Liver (tissue), 10 donors: ENCODE measurements around the gene ZMAT2. TPM values are rescaled to one million over a fixed set of nuclear protein-coding genes. Genes with fewer than 3 reads are reported as not detected.

Source experiments
- DNase-seq: peaks from one replicate; pipeline ENCODE4 v3.0.0-alpha.2; 2017; ENCODE audit warnings: low spot score
- H3K27ac ChIP-seq, 2 donors: one replicate each; pipeline ENCODE4 v1.7.0; 2013; ENCODE audit warnings: inconsistent platforms in 2 of 2, low read length in 2 of 2, control low read depth in 1 of 2, low read depth in 1 of 2, mild to moderate bottlenecking in 1 of 2
- H3K27me3 ChIP-seq, 4 donors: one replicate each; pipeline versions ENCODE4 v1.6.1 to v1.7.0; 2013; ENCODE audit warnings: low read length in 3 of 4, inconsistent platforms in 1 of 4, mild to moderate bottlenecking in 1 of 4, moderate library complexity in 1 of 4; ENCODE audit not compliant: control insufficient read depth in 4 of 4, insufficient read depth in 4 of 4
- H3K36me3 ChIP-seq, 4 donors: one replicate each; pipeline versions ENCODE4 v1.6.1 to v1.7.0; 2013; ENCODE audit warnings: low read length in 3 of 4, mild to moderate bottlenecking in 3 of 4, low read depth in 1 of 4, moderate library complexity in 1 of 4; ENCODE audit not compliant: control insufficient read depth in 4 of 4, insufficient read depth in 3 of 4
- H3K4me1 ChIP-seq, 4 donors: one replicate each; pipeline versions ENCODE4 v1.6.1 to v1.7.0; 2013; ENCODE audit warnings: low read length in 3 of 4, mild to moderate bottlenecking in 3 of 4, moderate library complexity in 1 of 4; ENCODE audit not compliant: control insufficient read depth in 4 of 4, insufficient read depth in 4 of 4
- H3K4me3 ChIP-seq, 3 donors: one replicate each; pipeline versions ENCODE4 v1.6.1 to v1.7.0; 2013; ENCODE audit warnings: low read length in 3 of 3, control low read depth in 1 of 3, low read depth in 1 of 3, mild to moderate bottlenecking in 1 of 3
- H3K9ac ChIP-seq, 2 donors: one replicate each; pipeline ENCODE4 v1.7.0; 2013; ENCODE audit warnings: low read length in 2 of 2, mild to moderate bottlenecking in 2 of 2, moderate library complexity in 2 of 2, control low read depth in 1 of 2, low read depth in 1 of 2
- H3K9me3 ChIP-seq, 4 donors: one replicate each; pipeline versions ENCODE4 v1.6.1 to v1.7.0; 2013; ENCODE audit warnings: low read length in 3 of 4; ENCODE audit not compliant: control insufficient read depth in 4 of 4
- FOXA1 ChIP-seq: IDR thresholded peaks from 2 replicates; pipeline ENCODE4 v1.6.1; 2016; ENCODE audit warnings: antibody characterized with exemption
- FOXA2 ChIP-seq: IDR thresholded peaks from 2 replicates; pipeline ENCODE4 v1.6.1; 2016; ENCODE audit warnings: antibody characterized with exemption
- GABPA ChIP-seq, 2 donors: IDR thresholded peaks in 1 of 2; conservative IDR thresholded peaks in 1 of 2; 2 replicates each; pipeline ENCODE4 v1.6.1; 2016; ENCODE audit warnings: antibody characterized with exemption in 2 of 2, mild to moderate bottlenecking in 1 of 2, moderate library complexity in 1 of 2
- HNF4A ChIP-seq, 2 donors: conservative IDR thresholded peaks; 2 replicates each; pipeline ENCODE4 v1.6.1; 2016; ENCODE audit warnings: antibody characterized with exemption in 2 of 2, mild to moderate bottlenecking in 2 of 2
- HNF4G ChIP-seq: IDR thresholded peaks from 2 replicates; pipeline ENCODE4 v1.6.1; 2016; ENCODE audit warnings: antibody characterized with exemption
- RAD21 ChIP-seq, 2 donors: IDR thresholded peaks; 2 replicates each; pipeline ENCODE4 v1.6.1; 2016; ENCODE audit warnings: antibody characterized with exemption in 2 of 2, mild to moderate bottlenecking in 2 of 2
- REST ChIP-seq: IDR thresholded peaks from 2 replicates; pipeline ENCODE4 v1.6.1; 2016; ENCODE audit warnings: antibody characterized with exemption, mild to moderate bottlenecking
- RXRA ChIP-seq, 2 donors: IDR thresholded peaks; 2 replicates each; pipeline ENCODE4 v1.6.1; 2017 to 2018; ENCODE audit warnings: antibody characterized with exemption in 2 of 2, mild to moderate bottlenecking in 1 of 2
- SP1 ChIP-seq: IDR thresholded peaks from 2 replicates; pipeline ENCODE4 v1.6.1; 2018; ENCODE audit warnings: antibody characterized with exemption, mild to moderate bottlenecking
- TAF1 ChIP-seq: conservative IDR thresholded peaks from 2 replicates; pipeline ENCODE4 v1.6.1; 2016; ENCODE audit warnings: antibody characterized with exemption, mild to moderate bottlenecking
- ZBTB33 ChIP-seq: IDR thresholded peaks from 2 replicates; pipeline ENCODE4 v1.6.1; 2016; ENCODE audit warnings: antibody characterized with exemption
- WGBS: extraction: QIAGEN DNeasy Blood & Tissue Kit; methylation state at CpG from one replicate; pipeline ENCODE4 v1.1.7; 2013; 5-methylcytosine and 5-hydroxymethylcytosine counted together
- polyA plus RNA-seq, 2 donors: library from polyadenylated mRNA; stranded (reverse) in 1 of 2; unstranded in 1 of 2; fragments of 200-250 nt in 1 of 2; fragments of >200 nt in 1 of 2; fragmentation: Nextera tagmentation in 1 of 2; extraction: Ambion mirVana in 1 of 2; gene quantifications; one replicate each; pipeline versions ENCODE4 v1.2.1 to v1.2.3, GENCODE V29; 2013 to 2015
- small RNA-seq: library from RNA; depleted of rRNA; stranded (forward); fragments of <200 nt; gene quantifications from one replicate; pipeline ENCODE3, GENCODE V24; 2014
- total RNA-seq, 2 donors: library from RNA; depleted of rRNA; stranded (reverse); fragments of >200 nt; gene quantifications; one replicate each; pipeline ENCODE4 v1.2.3, GENCODE V29; 2014
- TF ChIP-seq, protein P1 (sequence below): IDR thresholded peaks from 2 replicates; pipeline ENCODE4 v1.6.1; 2016; ENCODE audit warnings: antibody characterized with exemption
- TF ChIP-seq, protein P2 (sequence below): fragments of 150-350 bp; IDR thresholded peaks from 2 replicates; pipeline ENCODE4 v1.5.1; 2017; ENCODE audit warnings: improper control_type of control experiment, low read depth, low read length; ENCODE audit not compliant: missing input control
- donor health status: healthy.
- donor health status: healthy.
- donor health status: healthy.
- donor health status: healthy.
- donor health status: healthy.

Gene ZMAT2
- total and polyA plus RNA-seq, 4 donors = 14.5 to 34.3 (median 22.0) TPM

GRCh38 chr5:140753561-140753960, 53.3 kb downstream of the ZMAT2 start:
- DNase-seq = no peak
- 75% methylated on average over 5 of the region's 5 CpGs for WGBS
- Histone ChIP-seq H3K9me3 (peaks cover 10 to 59% (median 28%) of the 10 kb centered on the region in 4 donors), H3K4me1 (no peaks in the 10 kb centered on the region), H3K9ac (no peak overlapping the region), H3K36me3 (no peaks in the 10 kb centered on the region), H3K27ac (no peak overlapping the region), H3K27me3 (no peaks in the 10 kb centered on the region), H3K4me3 (peak overlapping the region in 2 of 3 donors; percentile 37 to 49)
- no peak for TF ChIP-seq SP1
- TF ChIP-seq, protein P1, sequence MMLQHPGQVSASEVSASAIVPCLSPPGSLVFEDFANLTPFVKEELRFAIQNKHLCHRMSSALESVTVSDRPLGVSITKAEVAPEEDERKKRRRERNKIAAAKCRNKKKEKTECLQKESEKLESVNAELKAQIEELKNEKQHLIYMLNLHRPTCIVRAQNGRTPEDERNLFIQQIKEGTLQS = no peak
- no peak for TF ChIP-seq HNF4A (conservative IDR thresholded peaks at IDR 0.05)
- TF ChIP-seq HNF4G = no peak
- TF ChIP-seq FOXA1 = no peak
- no peak for TF ChIP-seq REST
- no peak for TF ChIP-seq RXRA (IDR thresholded peaks at IDR 0.05)
- TF ChIP-seq TAF1 = no peak
- TF ChIP-seq GABPA (IDR thresholded peaks at IDR 0.05 in 1 of 2, conservative IDR thresholded peaks at IDR 0.05 in 1 of 2) = no peak
- no peak for TF ChIP-seq RAD21 (IDR thresholded peaks at IDR 0.05)
- no peak for TF ChIP-seq FOXA2
- TF ChIP-seq ZBTB33 = no peak
- TF ChIP-seq, protein P2, sequence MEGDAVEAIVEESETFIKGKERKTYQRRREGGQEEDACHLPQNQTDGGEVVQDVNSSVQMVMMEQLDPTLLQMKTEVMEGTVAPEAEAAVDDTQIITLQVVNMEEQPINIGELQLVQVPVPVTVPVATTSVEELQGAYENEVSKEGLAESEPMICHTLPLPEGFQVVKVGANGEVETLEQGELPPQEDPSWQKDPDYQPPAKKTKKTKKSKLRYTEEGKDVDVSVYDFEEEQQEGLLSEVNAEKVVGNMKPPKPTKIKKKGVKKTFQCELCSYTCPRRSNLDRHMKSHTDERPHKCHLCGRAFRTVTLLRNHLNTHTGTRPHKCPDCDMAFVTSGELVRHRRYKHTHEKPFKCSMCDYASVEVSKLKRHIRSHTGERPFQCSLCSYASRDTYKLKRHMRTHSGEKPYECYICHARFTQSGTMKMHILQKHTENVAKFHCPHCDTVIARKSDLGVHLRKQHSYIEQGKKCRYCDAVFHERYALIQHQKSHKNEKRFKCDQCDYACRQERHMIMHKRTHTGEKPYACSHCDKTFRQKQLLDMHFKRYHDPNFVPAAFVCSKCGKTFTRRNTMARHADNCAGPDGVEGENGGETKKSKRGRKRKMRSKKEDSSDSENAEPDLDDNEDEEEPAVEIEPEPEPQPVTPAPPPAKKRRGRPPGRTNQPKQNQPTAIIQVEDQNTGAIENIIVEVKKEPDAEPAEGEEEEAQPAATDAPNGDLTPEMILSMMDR = no peak

Small RNA genes lying within 50 kb of the gene (small RNA-seq; reads per million reads assigned to genes)
- gene VTRNA1-1 = 16.2 reads per million, percentile 95 among the genes with 10 or more reads in this experiment
- 0.80 reads per million, percentile 72 among the genes with 10 or more reads in this experiment for gene VTRNA1-2
- gene VTRNA1-3 = 0.38 reads per million, percentile 41 among the genes with 10 or more reads in this experiment

Other genes starting within 250 kb of the ZMAT2 start
- 1 to 10 TPM; 1.4 to 1.5 TPM for gene EIF4EBP3, start 152.8 kb upstream of the ZMAT2 start, total RNA-seq
- gene EIF4EBP3, start 152.8 kb upstream of the ZMAT2 start, polyA plus RNA-seq = 10 to 100 TPM; 14.6 to 55.8 TPM
- gene SRA1, start 143.0 kb upstream of the ZMAT2 start, total RNA-seq = 10 to 100 TPM; 12.9 to 18.7 TPM
- 10 to 100 TPM; 20.9 to 41.1 TPM for gene SRA1, start 143.0 kb upstream of the ZMAT2 start, polyA plus RNA-seq
- gene APBB3, start 135.8 kb upstream of the ZMAT2 start, total RNA-seq = 10 to 100 TPM in 1 of 2 donors, 1 to 10 TPM in 1; 4.6 to 29.1 TPM
- 10 to 100 TPM; 10.1 to 40.5 TPM for gene APBB3, start 135.8 kb upstream of the ZMAT2 start, polyA plus RNA-seq
- 10 to 100 TPM; 17.5 to 31.5 TPM for gene SLC35A4, start 135.6 kb upstream of the ZMAT2 start, total RNA-seq
- 10 to 100 TPM; 21.7 to 37.0 TPM for gene SLC35A4, start 135.6 kb upstream of the ZMAT2 start, polyA plus RNA-seq
- 100 to 1,000 TPM in 1 of 2 donors, 10 to 100 TPM in 1; 61.0 to 297 TPM for gene CD14, start 67.3 kb upstream of the ZMAT2 start, total RNA-seq
- 100 to 1,000 TPM; 277 to 343 TPM for gene CD14, start 67.3 kb upstream of the ZMAT2 start, polyA plus RNA-seq
- gene TMCO6, start 61.0 kb upstream of the ZMAT2 start, total RNA-seq = 10 to 100 TPM; 14.1 to 55.9 TPM
- 10 to 100 TPM; 12.6 to 23.3 TPM for gene TMCO6, start 61.0 kb upstream of the ZMAT2 start, polyA plus RNA-seq
- gene NDUFA2, start 52.8 kb upstream of the ZMAT2 start, total RNA-seq = 10 to 100 TPM; 23.3 to 44.3 TPM
- gene NDUFA2, start 52.8 kb upstream of the ZMAT2 start, polyA plus RNA-seq = 100 to 1,000 TPM in 1 of 2 donors, 10 to 100 TPM in 1; 91.3 to 160 TPM
- 10 to 100 TPM; 42.5 to 45.7 TPM for gene IK, start 52.6 kb upstream of the ZMAT2 start, total RNA-seq
- 10 to 100 TPM; 30.8 to 41.8 TPM for gene IK, start 52.6 kb upstream of the ZMAT2 start, polyA plus RNA-seq
- gene WDR55, start 35.5 kb upstream of the ZMAT2 start, total RNA-seq = 10 to 100 TPM; 12.0 to 18.2 TPM
- gene WDR55, start 35.5 kb upstream of the ZMAT2 start, polyA plus RNA-seq = 10 to 100 TPM in 1 of 2 donors, 1 to 10 TPM in 1; 10.0 to 11.4 TPM
- under 1 TPM; 0.37 to 0.92 TPM for gene DND1, start 26.9 kb upstream of the ZMAT2 start, total RNA-seq
- gene DND1, start 26.9 kb upstream of the ZMAT2 start, polyA plus RNA-seq = under 1 TPM in 1 of 2 donors, not detected in 1; 0.29 TPM
- 10 to 100 TPM; 31.2 to 57.1 TPM for gene HARS1, start 9.1 kb upstream of the ZMAT2 start, total RNA-seq
- 10 to 100 TPM; 33.3 to 41.3 TPM for gene HARS1, start 9.1 kb upstream of the ZMAT2 start, polyA plus RNA-seq
- gene HARS2, start 9.0 kb upstream of the ZMAT2 start, total RNA-seq = 10 to 100 TPM; 10.8 to 16.3 TPM
- gene HARS2, start 9.0 kb upstream of the ZMAT2 start, polyA plus RNA-seq = 10 to 100 TPM in 1 of 2 donors, 1 to 10 TPM in 1; 8.6 to 10.7 TPM
- not detected for gene PCDHA1, start 85.7 kb downstream of the ZMAT2 start, total RNA-seq
- not detected for gene PCDHA1, start 85.7 kb downstream of the ZMAT2 start, polyA plus RNA-seq
- gene PCDHA2, start 94.4 kb downstream of the ZMAT2 start, total RNA-seq = not detected
- not detected for gene PCDHA2, start 94.4 kb downstream of the ZMAT2 start, polyA plus RNA-seq
- gene PCDHA3, start 100.6 kb downstream of the ZMAT2 start, total RNA-seq = under 1 TPM in 1 of 2 donors, not detected in 1; 0.05 TPM
- not detected for gene PCDHA3, start 100.6 kb downstream of the ZMAT2 start, polyA plus RNA-seq
- gene PCDHA4, start 106.6 kb downstream of the ZMAT2 start, total RNA-seq = under 1 TPM; 0.08 to 0.09 TPM
- under 1 TPM; 0.01 to 0.06 TPM for gene PCDHA4, start 106.6 kb downstream of the ZMAT2 start, polyA plus RNA-seq
- gene PCDHA5, start 121.2 kb downstream of the ZMAT2 start, total RNA-seq = under 1 TPM in 1 of 2 donors, not detected in 1; under 0.01 TPM
- gene PCDHA5, start 121.2 kb downstream of the ZMAT2 start, polyA plus RNA-seq = not detected
- gene PCDHA6, start 127.5 kb downstream of the ZMAT2 start, total RNA-seq = under 1 TPM in 1 of 2 donors, not detected in 1; 0.08 TPM
- under 1 TPM in 1 of 2 donors, not detected in 1; 0.02 TPM for gene PCDHA6, start 127.5 kb downstream of the ZMAT2 start, polyA plus RNA-seq
- under 1 TPM in 1 of 2 donors, not detected in 1; 0.05 TPM for gene PCDHA7, start 133.8 kb downstream of the ZMAT2 start, total RNA-seq
- gene PCDHA7, start 133.8 kb downstream of the ZMAT2 start, polyA plus RNA-seq = under 1 TPM in 1 of 2 donors, not detected in 1; 0.05 TPM
- gene PCDHA8, start 140.7 kb downstream of the ZMAT2 start, total RNA-seq = under 1 TPM in 1 of 2 donors, not detected in 1; under 0.01 TPM
- not detected for gene PCDHA8, start 140.7 kb downstream of the ZMAT2 start, polyA plus RNA-seq
- under 1 TPM in 1 of 2 donors, not detected in 1; under 0.01 TPM for gene PCDHA9, start 147.9 kb downstream of the ZMAT2 start, total RNA-seq
- gene PCDHA9, start 147.9 kb downstream of the ZMAT2 start, polyA plus RNA-seq = not detected
- under 1 TPM in 1 of 2 donors, not detected in 1; under 0.01 TPM for gene PCDHA10, start 155.4 kb downstream of the ZMAT2 start, total RNA-seq
- gene PCDHA10, start 155.4 kb downstream of the ZMAT2 start, polyA plus RNA-seq = under 1 TPM in 1 of 2 donors, not detected in 1; 0.01 TPM
- under 1 TPM in 1 of 2 donors, not detected in 1; under 0.01 TPM for gene PCDHA11, start 168.5 kb downstream of the ZMAT2 start, total RNA-seq
- gene PCDHA11, start 168.5 kb downstream of the ZMAT2 start, polyA plus RNA-seq = under 1 TPM; 0.05 to 0.19 TPM
- gene PCDHA12, start 174.9 kb downstream of the ZMAT2 start, total RNA-seq = under 1 TPM in 1 of 2 donors, not detected in 1; 0.08 TPM
- gene PCDHA12, start 174.9 kb downstream of the ZMAT2 start, polyA plus RNA-seq = under 1 TPM in 1 of 2 donors, not detected in 1; 0.01 TPM
- under 1 TPM in 1 of 2 donors, not detected in 1; 0.17 TPM for gene PCDHA13, start 181.7 kb downstream of the ZMAT2 start, total RNA-seq
- gene PCDHA13, start 181.7 kb downstream of the ZMAT2 start, polyA plus RNA-seq = under 1 TPM; 0.03 to 0.07 TPM
- gene PCDHAC1, start 225.9 kb downstream of the ZMAT2 start, total RNA-seq = under 1 TPM; under 0.01 to 0.25 TPM
- under 1 TPM in 1 of 2 donors, not detected in 1; 0.13 TPM for gene PCDHAC1, start 225.9 kb downstream of the ZMAT2 start, polyA plus RNA-seq